ENCODE measurements around the gene SOCS6. TPM values are rescaled to one million over a fixed set of nuclear protein-coding genes. Genes with fewer than 3 reads are reported as not detected.

SOCS6 gene
- total RNA-seq, 1 donor from 2014 or later: 39.0 TPM

DNA sequence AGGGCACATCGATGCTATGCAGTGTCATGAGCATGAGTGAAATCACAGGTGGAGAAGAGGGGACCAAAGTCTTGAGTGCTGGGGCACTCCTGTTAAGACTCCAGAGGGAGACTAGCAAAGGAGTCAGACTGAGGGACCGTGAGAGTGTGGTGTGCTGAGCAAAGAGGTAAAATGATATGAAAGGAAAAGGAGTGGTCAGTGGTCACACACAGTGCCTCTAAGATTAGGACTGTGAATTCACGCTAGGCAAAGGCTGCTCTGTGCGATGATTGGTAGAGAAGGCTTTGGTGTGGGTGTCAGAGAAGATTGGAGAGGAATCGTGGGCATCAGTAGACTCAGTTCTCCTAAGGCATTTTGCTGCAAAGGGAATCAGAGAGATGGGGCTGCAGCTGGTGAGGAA, 12.8 kb downstream of the SOCS6 start:
- Mint-ChIP-seq H3K4me3 (ENCODE audit: low read depth) (no peak overlapping the region), H3K4me1 (ENCODE audit: low read depth) (peaks cover 7% of the 10 kb centered on the region), H3K9me3 (ENCODE audit: low read depth) (peaks cover 5% of the 10 kb centered on the region), H3K27me3 (no peaks in the 10 kb centered on the region), H3K27ac (no peak overlapping the region), H3K36me3 (ENCODE audit: insufficient read depth) (peaks cover 6% of the 10 kb centered on the region)
- TF ChIP-seq, protein P1, sequence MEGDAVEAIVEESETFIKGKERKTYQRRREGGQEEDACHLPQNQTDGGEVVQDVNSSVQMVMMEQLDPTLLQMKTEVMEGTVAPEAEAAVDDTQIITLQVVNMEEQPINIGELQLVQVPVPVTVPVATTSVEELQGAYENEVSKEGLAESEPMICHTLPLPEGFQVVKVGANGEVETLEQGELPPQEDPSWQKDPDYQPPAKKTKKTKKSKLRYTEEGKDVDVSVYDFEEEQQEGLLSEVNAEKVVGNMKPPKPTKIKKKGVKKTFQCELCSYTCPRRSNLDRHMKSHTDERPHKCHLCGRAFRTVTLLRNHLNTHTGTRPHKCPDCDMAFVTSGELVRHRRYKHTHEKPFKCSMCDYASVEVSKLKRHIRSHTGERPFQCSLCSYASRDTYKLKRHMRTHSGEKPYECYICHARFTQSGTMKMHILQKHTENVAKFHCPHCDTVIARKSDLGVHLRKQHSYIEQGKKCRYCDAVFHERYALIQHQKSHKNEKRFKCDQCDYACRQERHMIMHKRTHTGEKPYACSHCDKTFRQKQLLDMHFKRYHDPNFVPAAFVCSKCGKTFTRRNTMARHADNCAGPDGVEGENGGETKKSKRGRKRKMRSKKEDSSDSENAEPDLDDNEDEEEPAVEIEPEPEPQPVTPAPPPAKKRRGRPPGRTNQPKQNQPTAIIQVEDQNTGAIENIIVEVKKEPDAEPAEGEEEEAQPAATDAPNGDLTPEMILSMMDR (IDR thresholded peaks at IDR 0.05; ENCODE audit: unreplicated experiment): no peak
- DNase-seq (ENCODE audit: low spot score, unreplicated experiment): no peak

- DNase-seq (ENCODE audit: low spot score, unreplicated experiment): no peak
- H3K4me3 Mint-ChIP-seq (ENCODE audit: low read depth): no peak overlapping the region
- peaks cover 11% of the 10 kb centered on the region for H3K36me3 Mint-ChIP-seq (ENCODE audit: insufficient read depth)
- no peaks in the 10 kb centered on the region for H3K27me3 Mint-ChIP-seq
- H3K4me1 Mint-ChIP-seq (ENCODE audit: low read depth): peaks cover 15% of the 10 kb centered on the region
- TF ChIP-seq, protein P1 (IDR thresholded peaks at IDR 0.05; ENCODE audit: unreplicated experiment): no peak
- peaks cover 16% of the 10 kb centered on the region for H3K9me3 Mint-ChIP-seq (ENCODE audit: low read depth)
- H3K27ac Mint-ChIP-seq: no peak overlapping the region
These were observed 19.9 kb downstream of the SOCS6 start for GRCh38 chr18:70308555-70309294.

DNA sequence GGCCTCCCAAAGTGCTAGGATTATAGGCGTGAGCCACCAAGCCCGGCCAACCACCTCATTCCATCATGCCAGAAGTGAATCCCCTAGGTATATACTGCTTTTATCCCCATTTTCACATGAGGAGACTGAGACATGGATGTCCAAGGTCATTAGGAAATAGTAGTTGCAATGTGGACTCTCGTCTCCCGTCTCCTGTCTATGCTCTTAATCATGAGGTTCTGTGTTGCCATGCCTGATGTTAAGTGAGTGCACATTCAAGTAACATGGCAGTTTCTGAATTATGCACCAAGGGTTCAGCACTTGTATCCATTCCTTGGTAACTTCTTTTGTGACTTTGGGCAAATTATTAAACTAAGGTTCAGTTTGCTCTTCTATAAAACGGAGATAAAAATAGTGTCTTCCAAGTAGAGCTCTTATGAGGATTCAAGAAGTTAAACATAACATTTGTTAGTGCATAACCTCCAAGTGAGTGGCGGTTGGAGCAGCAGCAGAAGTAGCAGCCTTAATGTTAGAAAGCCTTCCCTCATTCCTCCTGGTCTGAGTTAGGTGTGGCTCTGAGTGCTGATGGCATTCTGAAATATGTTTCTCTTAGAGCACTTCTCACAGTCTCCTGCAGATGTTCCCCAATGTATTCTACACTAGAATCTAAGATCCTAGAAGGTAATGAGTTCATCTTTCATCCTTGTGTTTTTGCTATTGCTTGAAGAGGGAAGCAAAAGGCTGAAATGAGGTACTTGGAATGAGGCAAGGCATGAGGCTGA, 21.9 kb downstream of the SOCS6 start:
- H3K27ac Mint-ChIP-seq: peak overlapping the region; percentile 43
- no peak overlapping the region for H3K4me3 Mint-ChIP-seq (ENCODE audit: low read depth)

DNA sequence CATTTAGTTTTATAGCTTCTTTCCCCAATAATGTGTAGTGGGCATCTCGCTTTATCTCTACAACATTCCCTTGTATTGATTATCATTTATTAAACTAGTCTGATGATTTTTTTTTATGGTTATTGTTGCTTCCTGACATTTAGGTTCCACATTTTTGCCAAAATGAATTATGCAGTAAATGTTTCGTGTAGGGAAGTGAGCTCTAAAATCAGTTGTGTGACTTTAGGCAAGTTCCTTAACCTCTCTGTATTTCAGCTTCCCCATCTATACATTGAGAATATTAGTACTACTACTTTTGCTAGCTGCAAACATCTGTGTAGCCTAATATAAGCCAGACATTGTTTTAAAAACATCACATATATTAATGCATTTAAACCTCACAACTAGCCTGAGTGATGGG, 22.9 kb downstream of the SOCS6 start:
- TF ChIP-seq, protein P1 (IDR thresholded peaks at IDR 0.05; ENCODE audit: unreplicated experiment): no peak
- Mint-ChIP-seq H3K36me3 (ENCODE audit: insufficient read depth) (peaks cover 9% of the 10 kb centered on the region), H3K27ac (no peak overlapping the region), H3K27me3 (no peaks in the 10 kb centered on the region), H3K4me3 (ENCODE audit: low read depth) (no peak overlapping the region), H3K9me3 (ENCODE audit: low read depth) (peaks cover 12% of the 10 kb centered on the region), H3K4me1 (ENCODE audit: low read depth) (peaks cover 25% of the 10 kb centered on the region)
- no peak for DNase-seq (ENCODE audit: low spot score, unreplicated experiment)

More for the DNA sequence above, 21.9 kb downstream of the SOCS6 start:
- no peak for DNase-seq (ENCODE audit: low spot score, unreplicated experiment)
- Mint-ChIP-seq H3K9me3 (ENCODE audit: low read depth) (peaks cover 12% of the 10 kb centered on the region), H3K4me1 (ENCODE audit: low read depth) (peaks cover 25% of the 10 kb centered on the region), H3K36me3 (ENCODE audit: insufficient read depth) (peaks cover 9% of the 10 kb centered on the region), H3K27me3 (no peaks in the 10 kb centered on the region)
- TF ChIP-seq, protein P1 (IDR thresholded peaks at IDR 0.05; ENCODE audit: unreplicated experiment): no peak

- TF ChIP-seq, protein P1 (IDR thresholded peaks at IDR 0.05; ENCODE audit: unreplicated experiment): no peak
- peaks cover 5% of the 10 kb centered on the region for H3K9me3 Mint-ChIP-seq (ENCODE audit: low read depth)
- peak overlapping the region; percentile 63 for H3K27ac Mint-ChIP-seq
- peaks cover 7% of the 10 kb centered on the region for H3K36me3 Mint-ChIP-seq (ENCODE audit: insufficient read depth)
- peaks cover 22% of the 10 kb centered on the region for H3K4me1 Mint-ChIP-seq (ENCODE audit: low read depth)
- no peaks in the 10 kb centered on the region for H3K27me3 Mint-ChIP-seq
- DNase-seq (ENCODE audit: low spot score, unreplicated experiment): no peak
- H3K4me3 Mint-ChIP-seq (ENCODE audit: low read depth): no peak overlapping the region
These were observed 24.8 kb downstream of the SOCS6 start for GRCh38 chr18:70313640-70314039.
